Nephron (organoid): ENCODE data around the gene STRA6.

ENCODE experiments used
- H3K27ac Mint-ChIP-seq, 3 experiments: 2 replicates each; pipeline ENCODE4 v1.8.0; 2020; ENCODE audit warnings: mixed read lengths in 3 of 3, mild to moderate bottlenecking in 2 of 3, moderate library complexity in 1 of 3
- H3K27me3 Mint-ChIP-seq: 2 replicates; pipeline ENCODE4 v1.8.0; 2021; ENCODE audit warnings: low read depth, mild to moderate bottlenecking, moderate library complexity, mixed read lengths
- H3K36me3 Mint-ChIP-seq: 2 replicates; pipeline ENCODE4 v1.8.0; 2020; ENCODE audit warnings: low read depth, mixed read lengths
- H3K4me1 Mint-ChIP-seq: 2 replicates; pipeline ENCODE4 v1.8.0; 2020; ENCODE audit warnings: mixed read lengths
- H3K4me3 Mint-ChIP-seq, 3 experiments: 2 replicates each; pipeline ENCODE4 v1.8.0; 2020; ENCODE audit warnings: mild to moderate bottlenecking in 3 of 3, mixed read lengths in 3 of 3, moderate library complexity in 2 of 3
- H3K9me3 Mint-ChIP-seq: 2 replicates; pipeline ENCODE4 v1.8.0; 2020; ENCODE audit warnings: mixed read lengths
- CTCF ChIP-seq, 3 experiments: fragments of 200-600 bp; sonication (generic); IDR thresholded peaks; one replicate each; pipeline ENCODE4 v1.5.0; 2021; ENCODE audit warnings: antibody characterized with exemption in 3 of 3; ENCODE audit not compliant: unreplicated experiment in 3 of 3

Gene STRA6

GRCh38 chr15:74191798-74192197 is 10.8 kb downstream of the STRA6 start:
- no peak overlapping the region for H3K4me3 Mint-ChIP-seq
- H3K27me3 Mint-ChIP-seq: no peaks in the 10 kb centered on the region
- H3K9me3 Mint-ChIP-seq: no peaks in the 10 kb centered on the region
- peaks cover 28% of the 10 kb centered on the region for H3K4me1 Mint-ChIP-seq
- no peak for TF ChIP-seq CTCF (IDR thresholded peaks at IDR 0.05; ENCODE audit: unreplicated experiment in 3 of 3)
- H3K36me3 Mint-ChIP-seq: peaks cover 10% of the 10 kb centered on the region
- H3K27ac Mint-ChIP-seq: no peak overlapping the region

DNA sequence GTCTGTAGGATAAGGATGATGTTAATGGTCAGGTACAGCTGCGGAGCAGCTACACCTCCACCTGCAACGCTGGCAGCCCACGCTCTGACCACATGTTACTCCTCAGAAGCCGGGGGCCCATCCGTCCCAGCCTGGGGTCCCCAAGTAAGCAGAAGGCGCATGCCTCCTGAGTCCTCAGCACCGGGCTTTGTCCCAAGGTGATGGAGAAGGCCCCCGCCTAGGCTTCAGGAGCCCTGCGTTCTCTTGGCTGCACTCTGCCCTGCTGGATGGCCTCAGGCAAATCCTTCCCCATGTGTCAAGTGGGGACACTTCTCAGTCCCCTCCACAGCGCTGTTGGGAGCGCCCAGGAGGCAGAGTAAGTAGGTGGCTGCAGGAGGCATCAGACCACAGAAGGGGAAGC is 14.4 kb downstream of the STRA6 start:
- Mint-ChIP-seq H3K27me3 (no peaks in the 10 kb centered on the region), H3K27ac (no peak overlapping the region), H3K4me1 (peaks cover 4% of the 10 kb centered on the region), H3K4me3 (no peak overlapping the region), H3K36me3 (peaks cover 13% of the 10 kb centered on the region), H3K9me3 (no peaks in the 10 kb centered on the region)
- no peak for TF ChIP-seq CTCF (IDR thresholded peaks at IDR 0.05; ENCODE audit: unreplicated experiment in 3 of 3)

- Mint-ChIP-seq H3K4me1 (peaks cover 7% of the 10 kb centered on the region), H3K9me3 (no peaks in the 10 kb centered on the region), H3K36me3 (peaks cover 11% of the 10 kb centered on the region), H3K27ac (peak overlapping the region in 1 of 3 experiments; percentile 35), H3K4me3 (no peak overlapping the region), H3K27me3 (no peaks in the 10 kb centered on the region)
- TF ChIP-seq CTCF (IDR thresholded peaks at IDR 0.05; ENCODE audit: unreplicated experiment in 3 of 3): no peak
Measured at GRCh38 chr15:74185710-74186348, 16.8 kb downstream of the STRA6 start.

- peaks cover 18% of the 10 kb centered on the region for H3K36me3 Mint-ChIP-seq
- no peaks in the 10 kb centered on the region for H3K9me3 Mint-ChIP-seq
- TF ChIP-seq CTCF (IDR thresholded peaks at IDR 0.05; ENCODE audit: unreplicated experiment in 3 of 3): no peak
- H3K27ac Mint-ChIP-seq: no peak overlapping the region
- H3K27me3 Mint-ChIP-seq: peaks cover 5% of the 10 kb centered on the region
- peaks cover 15% of the 10 kb centered on the region for H3K4me1 Mint-ChIP-seq
- no peak overlapping the region for H3K4me3 Mint-ChIP-seq
Measured at GRCh38 chr15:74184582-74185091, 17.9 kb downstream of the STRA6 start.

GRCh38 chr15:74182131-74182530 is 20.5 kb downstream of the STRA6 start:
- H3K27ac Mint-ChIP-seq: peak overlapping the region; percentile 25 to 52 (median 43)
- H3K36me3 Mint-ChIP-seq: peaks cover 18% of the 10 kb centered on the region
- H3K4me3 Mint-ChIP-seq: no peak overlapping the region
- peaks cover 5% of the 10 kb centered on the region for H3K27me3 Mint-ChIP-seq
- peaks cover 40% of the 10 kb centered on the region for H3K4me1 Mint-ChIP-seq
- no peaks in the 10 kb centered on the region for H3K9me3 Mint-ChIP-seq
- TF ChIP-seq CTCF (IDR thresholded peaks at IDR 0.05; ENCODE audit: unreplicated experiment in 3 of 3): no peak
